SK-N-MC (cell line): ENCODE data around the gene FRMPD2.
"Not testable (repeated sequence)": the region's sequence is repeated elsewhere in the genome, so short reads cannot be mapped to it uniquely, and the experiment has no call there.

ENCODE experiments used
- DNase-seq: peaks from one replicate; pipeline ENCODE4 v3.0.0-alpha.2; 2011; ENCODE audit warnings: low read depth, low spot score
- H3K27ac ChIP-seq: fragments of 200-600 bp; sonication (generic); 2 replicates; pipeline ENCODE4 v1.5.1; 2016; ENCODE audit warnings: mixed run types
- H3K36me3 ChIP-seq: fragments of 200-600 bp; sonication (generic); 2 replicates; pipeline ENCODE4 v1.6.1; 2017; ENCODE audit warnings: antibody characterized with exemption, low read length, mixed read lengths; ENCODE audit not compliant: insufficient read depth
- H3K4me3 ChIP-seq: fragments of 200-600 bp; sonication (generic); 2 replicates; pipeline ENCODE4 v1.5.1; 2016
- H3K9ac ChIP-seq: fragments of 200-600 bp; sonication (generic); 2 replicates; pipeline ENCODE4 v1.8.0; 2017; ENCODE audit warnings: mixed run types, mixed read lengths; ENCODE audit not compliant: insufficient read length
- H3K9me3 ChIP-seq: fragments of 200-600 bp; sonication (generic); 2 replicates; pipeline ENCODE4 v1.6.1; 2017; ENCODE audit warnings: low read depth, mild to moderate bottlenecking, antibody characterized with exemption, low read length, moderate library complexity, mixed read lengths
- EZH2 ChIP-seq: fragments of 200-600 bp; sonication (generic); IDR thresholded peaks from one replicate; pipeline ENCODE4 v1.6.1; 2017; ENCODE audit warnings: antibody characterized with exemption
- FOXP2 ChIP-seq: optimal IDR thresholded peaks from 2 replicates; pipeline ENCODE3; 2011; ENCODE audit warnings: mild to moderate bottlenecking, moderate library complexity; ENCODE audit not compliant: insufficient read depth; ENCODE audit errors: extremely low read length, control extremely low read depth
- POLR2AphosphoS5 ChIP-seq: IDR thresholded peaks from 2 replicates; pipeline ENCODE4 v1.6.1; 2012; ENCODE audit warnings: mild to moderate bottlenecking, low read depth, low read length, borderline replicate concordance

Gene FRMPD2

DNA sequence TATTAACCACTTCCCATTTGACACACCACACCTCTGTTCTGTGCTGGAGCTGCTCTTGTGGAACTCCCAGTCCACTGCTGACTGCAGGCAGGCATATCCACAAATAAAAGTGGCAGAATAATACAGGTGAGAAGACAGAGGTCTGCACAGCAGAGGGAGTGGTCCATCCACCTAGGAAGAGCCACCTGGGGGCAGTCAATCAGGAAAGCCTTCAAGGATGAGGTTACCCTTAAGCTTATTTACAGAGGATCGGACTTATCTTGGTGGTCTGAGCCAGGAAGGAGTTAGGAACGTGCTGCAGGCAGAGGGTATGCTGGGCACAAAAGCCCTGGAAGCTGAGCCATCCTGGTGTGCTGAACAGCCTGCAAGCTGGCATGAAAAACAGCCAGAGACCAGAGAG is 78.7 kb downstream of the FRMPD2 start:
- TF ChIP-seq FOXP2, result no peak
- TF ChIP-seq POLR2AphosphoS5, result no peak
- TF ChIP-seq EZH2, result no peak
- Histone ChIP-seq H3K27ac (no peak overlapping the region), H3K36me3 (no peaks in the 10 kb centered on the region), H3K4me3 (no peak overlapping the region), H3K9me3 (no peaks in the 10 kb centered on the region), H3K9ac (no peak overlapping the region)
- no peak for DNase-seq

DNA sequence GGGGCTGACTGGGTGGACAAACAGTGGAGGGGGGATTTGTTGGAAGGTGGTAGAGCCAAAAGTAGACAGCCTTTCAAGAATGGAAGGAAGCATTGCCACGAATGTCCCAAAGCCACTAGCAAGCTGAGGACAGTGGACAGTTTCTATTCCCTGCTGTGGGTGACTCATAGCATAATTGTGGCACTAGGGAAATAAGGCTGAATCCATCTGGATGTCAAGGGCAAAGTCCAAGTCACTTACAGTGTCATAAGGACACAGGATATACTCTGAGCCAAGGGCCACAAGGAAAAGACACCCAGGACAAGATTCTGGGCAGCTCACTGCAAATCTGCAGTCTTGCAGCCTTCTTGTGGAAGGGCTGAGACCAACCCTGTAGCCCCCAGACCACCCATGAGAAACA is 79.7 kb downstream of the FRMPD2 start:
- no peak overlapping the region for H3K4me3 ChIP-seq
- H3K27ac ChIP-seq, result no peak overlapping the region
- DNase-seq, result no peak
- H3K36me3 ChIP-seq, result no peaks in the 10 kb centered on the region
- no peaks in the 10 kb centered on the region for H3K9me3 ChIP-seq
- TF ChIP-seq EZH2 (no peak), FOXP2 (no peak), POLR2AphosphoS5 (no peak)
- H3K9ac ChIP-seq, result no peak overlapping the region

DNA sequence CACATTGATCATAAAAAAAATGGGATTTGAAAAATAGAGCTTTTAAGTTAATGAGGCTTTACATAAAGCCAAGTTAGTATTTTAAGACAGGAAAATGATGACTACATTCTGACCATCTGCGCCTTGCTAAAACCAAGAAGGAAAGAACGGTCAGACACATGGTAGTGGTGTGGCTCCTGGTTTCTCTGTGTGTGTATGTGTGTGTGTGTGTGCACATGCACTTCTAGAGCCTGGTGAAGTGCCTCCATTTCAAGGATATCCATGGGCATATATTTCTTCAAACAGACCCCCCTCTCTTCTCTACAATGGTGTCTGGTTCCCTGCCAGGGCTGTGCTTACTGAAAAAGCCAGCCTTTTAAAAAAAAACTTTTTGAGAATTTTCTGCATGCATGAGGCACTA is 80.9 kb downstream of the FRMPD2 start:
- TF ChIP-seq POLR2AphosphoS5 (no peak), FOXP2 (no peak), EZH2 (no peak)
- Histone ChIP-seq H3K9me3 (no peaks in the 10 kb centered on the region), H3K27ac (no peak overlapping the region), H3K36me3 (no peaks in the 10 kb centered on the region), H3K9ac (no peak overlapping the region), H3K4me3 (no peak overlapping the region)
- no peak for DNase-seq

DNA sequence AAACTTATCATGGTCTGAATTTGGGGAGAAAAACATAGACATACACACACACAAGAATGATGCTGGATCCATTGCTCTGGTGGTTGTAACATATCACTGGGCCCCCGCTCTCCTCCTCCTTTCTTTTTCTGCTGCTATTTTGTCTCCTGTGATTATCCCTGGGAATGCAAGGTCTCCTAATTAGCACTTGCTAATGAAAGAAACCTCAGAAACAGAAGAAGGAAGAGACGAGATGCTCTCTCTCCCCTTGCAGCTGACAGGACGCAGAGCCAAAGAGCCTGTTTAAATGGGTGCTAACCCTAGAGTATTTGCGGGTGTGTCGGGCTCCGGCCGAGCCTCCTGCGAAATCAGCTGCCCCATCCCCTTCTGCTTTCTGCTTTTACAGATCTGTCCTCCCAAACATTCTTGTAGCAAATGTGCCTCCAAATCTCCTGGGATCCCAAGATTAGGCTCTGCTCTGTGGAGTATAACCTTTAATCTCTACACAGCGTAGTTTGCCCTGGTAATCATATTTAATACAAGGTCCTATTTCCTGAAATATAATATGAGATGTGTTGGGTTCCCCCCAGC is 81.5 kb downstream of the FRMPD2 start:
- DNase-seq, result no peak
- no peaks in the 10 kb centered on the region for H3K9me3 ChIP-seq
- no peak overlapping the region for H3K9ac ChIP-seq
- TF ChIP-seq POLR2AphosphoS5 (no peak), FOXP2 (no peak), EZH2 (no peak)
- H3K4me3 ChIP-seq, result no peak overlapping the region
- no peak overlapping the region for H3K27ac ChIP-seq
- H3K36me3 ChIP-seq, result no peaks in the 10 kb centered on the region

DNA sequence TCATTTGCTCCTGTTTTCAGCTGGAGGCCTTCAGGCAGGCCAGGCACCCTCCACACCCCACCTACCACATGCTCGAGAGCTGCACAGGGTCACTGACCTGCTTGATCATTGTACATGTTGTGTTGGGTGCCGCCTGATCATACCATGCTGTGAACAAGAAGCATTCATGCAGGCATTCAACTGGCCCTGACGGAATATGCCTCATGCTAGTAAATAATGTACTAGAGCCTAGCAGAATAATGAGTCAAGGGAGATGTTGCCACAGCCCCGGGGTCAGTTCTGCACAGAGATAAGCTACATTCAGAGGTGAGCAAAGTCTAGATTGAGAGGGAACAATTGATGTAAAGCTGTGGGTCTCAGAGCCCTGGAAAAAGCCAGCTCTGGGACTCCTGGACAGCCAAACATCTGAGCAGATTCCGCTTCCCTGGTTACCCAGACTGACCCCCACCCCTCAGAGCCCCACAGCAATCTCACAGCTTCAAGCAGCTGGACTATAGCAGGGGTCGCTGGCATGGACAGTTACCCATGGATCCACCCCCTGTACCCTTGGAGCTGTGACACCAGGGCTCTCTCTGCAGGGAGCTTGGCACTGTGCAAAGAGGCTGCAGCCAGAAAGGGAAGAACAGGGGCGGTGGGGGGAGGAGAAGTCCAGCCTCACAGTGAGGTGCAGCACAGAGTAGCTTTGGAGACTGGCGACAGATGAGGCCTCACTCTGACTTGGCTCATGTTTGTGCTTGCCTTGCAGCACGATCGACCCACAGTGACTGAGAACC is 86.6 kb downstream of the FRMPD2 start:
- TF ChIP-seq POLR2AphosphoS5, result no peak
- no peak for TF ChIP-seq EZH2
- no peak for TF ChIP-seq FOXP2
- Histone ChIP-seq H3K36me3 (no peaks in the 10 kb centered on the region), H3K4me3 (no peak overlapping the region), H3K9ac (no peak overlapping the region), H3K27ac (no peak overlapping the region), H3K9me3 (no peaks in the 10 kb centered on the region)
- DNase-seq, result no peak

DNA sequence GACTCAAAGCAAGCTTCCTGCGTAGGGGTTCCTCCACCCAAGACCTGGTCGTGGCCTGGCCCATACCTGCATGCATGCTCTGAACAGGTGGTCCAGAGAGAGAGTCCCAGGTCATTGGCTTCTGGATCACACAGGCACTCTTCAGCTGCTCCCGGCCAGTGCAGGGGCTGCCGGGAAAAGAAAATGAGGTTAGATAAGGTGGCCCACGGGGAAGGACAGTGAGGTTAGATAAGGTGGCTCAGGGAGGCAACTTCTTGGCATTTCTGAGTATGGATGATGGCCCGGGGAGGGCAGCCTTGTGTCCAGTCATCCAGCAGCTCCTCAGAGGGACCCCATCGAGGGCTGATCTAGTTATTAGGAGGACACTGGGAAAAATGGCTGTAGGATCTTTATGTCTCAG is 87.4 kb downstream of the FRMPD2 start:
- Histone ChIP-seq H3K36me3 (no peaks in the 10 kb centered on the region), H3K9ac (no peak overlapping the region), H3K27ac (no peak overlapping the region), H3K4me3 (no peak overlapping the region), H3K9me3 (no peaks in the 10 kb centered on the region)
- no peak for TF ChIP-seq FOXP2
- no peak for TF ChIP-seq POLR2AphosphoS5
- TF ChIP-seq EZH2, result no peak
- DNase-seq, result no peak

DNA sequence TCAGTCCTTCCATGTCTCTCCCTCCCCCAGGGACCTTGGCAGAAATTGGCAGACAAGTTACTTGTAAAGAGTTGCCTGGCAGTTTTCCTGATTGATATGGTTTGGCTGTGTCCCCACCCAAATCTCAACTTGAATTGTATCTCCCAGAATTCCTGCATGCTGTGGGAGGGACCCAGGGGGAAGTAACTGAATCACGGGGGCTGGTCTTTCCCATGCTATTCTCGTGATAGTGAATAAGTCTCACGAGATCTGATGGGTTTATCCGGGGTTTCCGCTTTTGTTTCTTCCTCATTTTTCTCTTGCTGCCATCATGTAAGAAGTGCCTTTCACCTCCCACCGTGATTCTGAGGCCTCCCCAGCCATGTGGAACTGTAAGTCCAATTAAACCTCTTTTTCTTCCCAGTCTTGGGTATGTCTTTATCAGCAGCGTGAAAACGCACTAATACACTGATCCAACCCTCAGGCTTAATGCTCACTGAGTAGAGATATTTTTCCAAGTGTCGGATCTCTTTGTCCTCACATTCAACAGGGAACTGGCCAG is 88.2 kb downstream of the FRMPD2 start:
- not testable (repeated sequence) for H3K9me3 ChIP-seq, H3K36me3 ChIP-seq, H3K4me3 ChIP-seq, H3K27ac ChIP-seq, DNase-seq, H3K9ac ChIP-seq

DNA sequence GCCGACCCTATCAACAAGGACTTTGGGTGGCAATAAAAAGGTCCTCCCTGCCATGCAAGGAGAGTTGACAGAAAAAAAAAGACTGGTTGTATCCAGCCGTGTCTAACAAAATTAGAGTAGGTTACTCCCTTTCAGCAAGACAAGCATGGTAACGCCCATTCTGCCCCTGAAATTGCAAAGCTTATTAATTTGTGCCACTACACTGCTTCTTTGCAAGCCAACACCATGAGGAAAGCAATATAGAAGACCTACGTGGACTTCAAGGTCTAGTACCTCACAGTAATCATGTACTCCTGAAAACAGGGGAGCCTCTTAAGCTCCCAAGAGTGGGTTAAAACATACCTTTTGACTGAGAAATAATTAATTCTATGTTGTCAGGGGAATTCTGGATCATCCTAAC is 90.3 kb downstream of the FRMPD2 start:
- H3K27ac ChIP-seq, result no peak overlapping the region
- H3K4me3 ChIP-seq, result no peak overlapping the region
- DNase-seq, result no peak
- no peak overlapping the region for H3K9ac ChIP-seq
- TF ChIP-seq POLR2AphosphoS5 (no peak), FOXP2 (no peak), EZH2 (no peak)
- no peaks in the 10 kb centered on the region for H3K9me3 ChIP-seq
- no peaks in the 10 kb centered on the region for H3K36me3 ChIP-seq

DNA sequence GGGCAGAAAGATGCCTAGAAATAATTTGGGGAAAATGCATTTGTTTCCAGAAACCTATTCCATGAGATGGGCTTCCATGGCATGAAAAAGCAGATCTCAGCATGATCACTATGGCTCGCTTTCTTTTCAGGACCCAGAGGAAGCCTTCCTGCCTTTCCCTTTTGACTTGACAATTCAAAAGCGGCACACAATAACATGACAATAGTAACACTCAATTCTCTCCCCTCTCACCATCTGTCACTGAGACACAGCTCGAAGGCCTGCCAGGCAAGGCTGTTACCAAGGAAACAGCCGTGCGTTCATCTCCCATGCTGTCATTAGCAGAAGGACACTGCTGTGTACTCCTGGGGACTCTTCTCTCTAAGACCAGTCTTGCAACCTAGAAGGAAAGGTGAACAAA is 101.8 kb downstream of the FRMPD2 start:
- not testable (repeated sequence) for DNase-seq, H3K36me3 ChIP-seq, H3K9me3 ChIP-seq, H3K9ac ChIP-seq, H3K27ac ChIP-seq, H3K4me3 ChIP-seq

DNA sequence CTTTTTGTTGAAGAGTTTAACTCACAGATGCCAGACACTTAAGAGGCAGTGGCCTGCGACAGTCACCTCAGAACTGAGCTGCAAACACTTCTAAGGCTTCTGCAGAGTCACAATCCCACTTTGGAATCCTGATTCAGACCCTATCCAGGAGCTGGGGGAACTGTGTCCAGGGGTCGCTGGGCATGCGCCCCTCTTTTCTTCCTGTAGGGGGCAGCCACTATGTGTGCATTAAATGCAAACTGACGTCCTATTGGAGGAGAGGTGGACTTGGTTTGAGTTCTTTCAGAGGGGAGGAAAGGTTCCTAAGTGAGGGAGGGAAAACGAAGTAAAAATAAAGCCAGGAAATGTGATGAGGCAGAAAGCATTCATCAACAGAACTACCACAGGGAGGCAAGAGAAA is 113.8 kb downstream of the FRMPD2 start:
- not testable (repeated sequence) for DNase-seq, H3K9me3 ChIP-seq, H3K27ac ChIP-seq, H3K4me3 ChIP-seq, H3K9ac ChIP-seq, H3K36me3 ChIP-seq

DNA sequence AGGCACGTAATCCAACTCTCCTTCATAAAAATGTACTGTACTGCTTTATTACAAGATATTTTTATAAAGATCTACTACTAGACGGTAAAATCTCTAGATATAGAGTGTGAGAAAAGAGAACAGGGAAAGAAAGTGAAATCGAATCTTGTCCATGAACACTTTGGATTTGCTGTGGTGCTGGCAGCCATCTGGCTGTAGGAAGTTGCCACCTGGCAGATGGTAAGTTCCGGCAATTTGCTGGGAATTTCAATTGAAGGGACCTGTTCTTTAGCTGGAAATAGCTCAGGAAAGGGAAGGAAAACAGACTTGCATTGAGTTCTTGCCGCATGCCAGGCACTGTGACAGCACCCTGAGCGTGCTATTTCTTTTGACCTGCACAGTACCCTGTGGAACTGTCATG is 114.3 kb downstream of the FRMPD2 start:
- H3K27ac ChIP-seq, H3K4me3 ChIP-seq, H3K36me3 ChIP-seq, H3K9ac ChIP-seq, H3K9me3 ChIP-seq, DNase-seq: not testable (repeated sequence)
